Ovary (tissue), 10 donors: ENCODE results near the gene RAX. TPM values are rescaled to one million over a fixed set of nuclear protein-coding genes. Genes with fewer than 3 reads are reported as not detected.

Experiments
- DNase-seq, 5 donors: peaks; one replicate each; pipeline ENCODE4 v3.0.0-alpha.2; 2019 to 2020
- H3K27ac ChIP-seq, 2 donors: fragments of 200-600 bp; one replicate each; pipeline versions ENCODE4 v1.5.1 to v1.8.0; 2019 to 2022
- H3K27me3 ChIP-seq: fragments of 200-600 bp; one replicate; pipeline ENCODE4 v1.8.0; 2022
- H3K36me3 ChIP-seq: fragments of 200-600 bp; sonication (generic); one replicate; pipeline ENCODE4 v1.5.1; 2019
- H3K4me1 ChIP-seq: one replicate; pipeline ENCODE4 v1.8.1; 2013; ENCODE audit warnings: mild to moderate bottlenecking, moderate library complexity; ENCODE audit not compliant: insufficient read depth
- H3K4me3 ChIP-seq: fragments of 200-600 bp; sonication (generic); one replicate; pipeline ENCODE4 v1.5.1; 2017
- H3K9me3 ChIP-seq, 2 donors: fragments of 200-600 bp in 1 of 2; sonication (generic) in 1 of 2; one replicate each; pipeline versions ENCODE4 v1.5.1 to v1.8.1; 2013 to 2019; ENCODE audit warnings: mild to moderate bottlenecking in 1 of 2, moderate library complexity in 1 of 2
- CTCF ChIP-seq, 3 donors: fragments of 450-650 bp in 2 of 3; fragments of 200-600 bp in 1 of 3; IDR thresholded peaks; one replicate each; pipeline versions ENCODE4 v1.5.1 to v1.8.0; 2016 to 2022; ENCODE audit warnings: antibody characterized with exemption in 3 of 3, mild to moderate bottlenecking in 1 of 3
- EP300 ChIP-seq: sonication (generic); formaldehyde crosslinking; IDR thresholded peaks from one replicate; pipeline ENCODE4 v1.6.1; 2017; ENCODE audit warnings: antibody characterized with exemption
- POLR2A ChIP-seq: fragments of 450-650 bp; IDR thresholded peaks from one replicate; pipeline ENCODE4 v1.6.1; 2017; ENCODE audit warnings: antibody characterized with exemption, mild to moderate bottlenecking, moderate library complexity
- WGBS, 3 donors: extraction: QIAGEN DNeasy Blood & Tissue Kit in 1 of 3; methylation state at CpG; one replicate each; pipeline versions ENCODE4 v1.1.5 to v1.1.7; 2013 to 2017; 5-methylcytosine and 5-hydroxymethylcytosine counted together
- intact Hi-C, 4 donors: fragments of 100-400 bp; cut with DNase I; formaldehyde crosslinking; loops; one replicate each; pipeline versions ENCODE4 v1.11.0 to v1.15.1; 2022 to 2023
- long read RNA-seq, 3 donors: library from polyadenylated mRNA in 2 of 3; unstranded in 2 of 3; transcript quantifications; one replicate each; pipeline ENCODE4 v2.0.0 and lab custom pipeline, GENCODE V29; 2021 to 2026
- polyA plus RNA-seq, 2 donors: library from polyadenylated mRNA; stranded (reverse); fragments of 200-250 nt in 1 of 2; fragments of 350-450 nt in 1 of 2; fragmentation: Illumina TruSeq in 1 of 2; extraction: RNeasy Lipid Tissue Mini Kit (QIAGEN cat#74804) in 1 of 2; gene quantifications; one replicate each; pipeline ENCODE4 v1.2.3, GENCODE V29; 2013 to 2014
- total RNA-seq, 7 donors: library from RNA; depleted of rRNA in 2 of 7; stranded (reverse); fragments of >200 nt in 2 of 7; fragmentation: NEBNext Ultra II Directional in 3 of 7; extraction: Animal tissue kit (Norgen Biotek cat#: 25700) in 3 of 7; gene quantifications; one replicate each; pipeline versions ENCODE4 v1.1.0 to v1.2.4, GENCODE V29; 2016 to 2023
- donor health status: DM: no; HTN: no; CAD: no; lungs with moderate emphysema.
- donor health status: DM: no; HTN: no; CAD: no.
- donor health status: Bipolar disorder and iron deficiency.
- donor health status: DM: yes; HTN: yes; CAD: no.
- donor health status: DM: no; HTN: no; CAD: no.
- donor health status: DM: yes; HTN: yes; CAD: no.

Gene RAX
- total RNA-seq (not detected), polyA plus RNA-seq (not detected)
- long read RNA-seq, donor 1: 0 reads
- long read RNA-seq, donor 2: 0 reads
- long read RNA-seq, donor 3: 0 reads

- no peak for TF ChIP-seq CTCF (IDR thresholded peaks at IDR 0.05)
- TF ChIP-seq POLR2A: no peak
- no peak for TF ChIP-seq EP300
- Histone ChIP-seq H3K4me1 (peaks cover 2% of the 10 kb centered on the region), H3K27ac (no peak within 1 kb of the TSS), H3K27me3 (no peaks in the 10 kb centered on the region), H3K36me3 (no peaks in the 10 kb centered on the region), H3K4me3 (no peak within 1 kb of the TSS), H3K9me3 (no peaks in the 10 kb centered on the region)
- DNase-seq: no peak
- intact Hi-C loops: no loop called here
- 1 to 3% (median 1%) methylated on average over 19 to 88 of the region's 88 CpGs for WGBS, 3 donors
Observed at GRCh38 chr18:59272891-59273758, at the start of gene RAX. Gene RAX (minus strand): TSS chr18:59273454. CDS start chr18:59273206, 248 bp downstream.

GRCh38 chr18:59318460-59319050 lies 45.3 kb upstream of the RAX start, which contains the start of gene CPLX4:
Gene CPLX4 (minus strand): TSS chr18:59318649. CDS start chr18:59318462, 187 bp downstream.
- intact Hi-C loops: no loop called here
- Histone ChIP-seq H3K36me3 (no peaks in the 10 kb centered on the region), H3K4me1 (no peaks in the 10 kb centered on the region), H3K4me3 (no peak within 1 kb of the TSS), H3K27ac (no peak within 1 kb of the TSS), H3K9me3 (no peaks in the 10 kb centered on the region), H3K27me3 (no peaks in the 10 kb centered on the region)
- WGBS, 3 donors: 30 to 46% (median 35%) methylated on average over 4 of the region's 4 CpGs
- no peak for DNase-seq
- TF ChIP-seq CTCF (IDR thresholded peaks at IDR 0.05): no peak
- no peak for TF ChIP-seq POLR2A
- TF ChIP-seq EP300: no peak

- Histone ChIP-seq H3K27ac (no peak overlapping the region), H3K36me3 (no peaks in the 10 kb centered on the region), H3K27me3 (no peaks in the 10 kb centered on the region), H3K4me3 (no peak overlapping the region), H3K4me1 (no peaks in the 10 kb centered on the region), H3K9me3 (no peaks in the 10 kb centered on the region)
- 89 to 92% (median 91%) methylated on average over 7 of the region's 7 CpGs for WGBS, 3 donors
- DNase-seq: no peak
- intact Hi-C loops: loop anchor here in 1 of 4 donors (5.0 kb wide), 1 partner anchor 86 kb away; no protein-coding TSS in a partner anchor
- no peak for TF ChIP-seq CTCF (IDR thresholded peaks at IDR 0.05)
- no peak for TF ChIP-seq POLR2A
- TF ChIP-seq EP300: no peak
Observed at GRCh38 chr18:59311631-59312030, 38.4 kb upstream of the RAX start.

GRCh38 chr18:59308938-59309260 lies 35.6 kb upstream of the RAX start:
- H3K9me3 ChIP-seq: no peaks in the 10 kb centered on the region
- no peak overlapping the region for H3K4me3 ChIP-seq
- DNase-seq: no peak
- intact Hi-C loops: loop anchor here in 3 of 4 donors (2.0 to 10.0 kb wide), 4 partner anchors 93 to 513 kb away; no protein-coding TSS in a partner anchor
- no peaks in the 10 kb centered on the region for H3K4me1 ChIP-seq
- WGBS, 3 donors: 1 to 5% (median 1%) methylated on average over 5 of the region's 5 CpGs
- no peaks in the 10 kb centered on the region for H3K27me3 ChIP-seq
- H3K27ac ChIP-seq: no peak overlapping the region
- H3K36me3 ChIP-seq: no peaks in the 10 kb centered on the region
- TF ChIP-seq POLR2A (no peak), EP300 (no peak), CTCF (IDR thresholded peaks at IDR 0.05) (no peak)
